Testis (tissue), 2 donors: ENCODE results near the gene ULK4.

ENCODE experiments used
- CTCF ChIP-seq, 3 experiments: fragments of 450-650 bp in 2 of 3; fragments of 200-600 bp in 1 of 3; sonication (generic) in 1 of 3; IDR thresholded peaks; one replicate each; pipeline ENCODE4 v1.5.1; 2016 to 2019; ENCODE audit warnings: antibody characterized with exemption in 3 of 3, mild to moderate bottlenecking in 2 of 3, moderate library complexity in 1 of 3
- POLR2A ChIP-seq: fragments of 450-650 bp; IDR thresholded peaks from one replicate; pipeline ENCODE4 v1.6.1; 2017; ENCODE audit warnings: antibody characterized with exemption, mild to moderate bottlenecking, moderate library complexity

- TF ChIP-seq CTCF (IDR thresholded peaks at IDR 0.05) (no peak), POLR2A (no peak)
These were observed 463.1 kb downstream of the ULK4 start for GRCh38 chr3:41498847-41499246.
